Body of pancreas (tissue), 4 donors: ENCODE results near the gene ARHGEF11.

Experiments used
- CTCF ChIP-seq, 7 experiments: fragments of 450-650 bp in 4 of 7; fragments of 200-600 bp in 3 of 7; sonication (generic) in 3 of 7; IDR thresholded peaks; one replicate each; pipeline ENCODE4 v1.5.1; 2016 to 2019; ENCODE audit warnings: antibody characterized with exemption in 7 of 7
- POLR2A ChIP-seq, 3 donors: fragments of 450-650 bp; IDR thresholded peaks; one replicate each; pipeline ENCODE4 v1.6.1; 2016; ENCODE audit warnings: antibody characterized with exemption in 3 of 3, mild to moderate bottlenecking in 2 of 3

- no peak for TF ChIP-seq CTCF (IDR thresholded peaks at IDR 0.05)
- no peak for TF ChIP-seq POLR2A (IDR thresholded peaks at IDR 0.05)
Observed at GRCh38 chr1:156964441-156964840, 81.1 kb downstream of the ARHGEF11 start.
